ENCODE data around the gene MBD3. TPM values are rescaled to one million over a fixed set of nuclear protein-coding genes. Genes with fewer than 3 reads are reported as not detected.

MBD3 gene
- total RNA-seq, 4 donors from 2014 or later = 53.2 to 87.9 (median 69.0) TPM

- 92% methylated on average over 7 of the region's 23 CpGs for WGBS
- peaks cover 70% of the 10 kb centered on the region for H3K36me3 ChIP-seq
- TF ChIP-seq, protein P1, sequence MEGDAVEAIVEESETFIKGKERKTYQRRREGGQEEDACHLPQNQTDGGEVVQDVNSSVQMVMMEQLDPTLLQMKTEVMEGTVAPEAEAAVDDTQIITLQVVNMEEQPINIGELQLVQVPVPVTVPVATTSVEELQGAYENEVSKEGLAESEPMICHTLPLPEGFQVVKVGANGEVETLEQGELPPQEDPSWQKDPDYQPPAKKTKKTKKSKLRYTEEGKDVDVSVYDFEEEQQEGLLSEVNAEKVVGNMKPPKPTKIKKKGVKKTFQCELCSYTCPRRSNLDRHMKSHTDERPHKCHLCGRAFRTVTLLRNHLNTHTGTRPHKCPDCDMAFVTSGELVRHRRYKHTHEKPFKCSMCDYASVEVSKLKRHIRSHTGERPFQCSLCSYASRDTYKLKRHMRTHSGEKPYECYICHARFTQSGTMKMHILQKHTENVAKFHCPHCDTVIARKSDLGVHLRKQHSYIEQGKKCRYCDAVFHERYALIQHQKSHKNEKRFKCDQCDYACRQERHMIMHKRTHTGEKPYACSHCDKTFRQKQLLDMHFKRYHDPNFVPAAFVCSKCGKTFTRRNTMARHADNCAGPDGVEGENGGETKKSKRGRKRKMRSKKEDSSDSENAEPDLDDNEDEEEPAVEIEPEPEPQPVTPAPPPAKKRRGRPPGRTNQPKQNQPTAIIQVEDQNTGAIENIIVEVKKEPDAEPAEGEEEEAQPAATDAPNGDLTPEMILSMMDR (IDR thresholded peaks at IDR 0.05) = no peak
- no peak overlapping the region for H3K4me3 ChIP-seq
- no peak overlapping the region for H3K27ac ChIP-seq
- DNase-seq (ENCODE audit: low spot score in 2 of 2) = no peak
- no peaks in the 10 kb centered on the region for H3K4me1 ChIP-seq
- H3K9me3 ChIP-seq = no peaks in the 10 kb centered on the region
- no peaks in the 10 kb centered on the region for H3K27me3 ChIP-seq
These were observed 29.3 kb upstream of the MBD3 start for GRCh38 chr19:1622007-1622406.

GRCh38 chr19:1621574-1621973 is 28.9 kb upstream of the MBD3 start:
- Histone ChIP-seq H3K4me1 (no peaks in the 10 kb centered on the region), H3K27me3 (no peaks in the 10 kb centered on the region), H3K9me3 (no peaks in the 10 kb centered on the region), H3K36me3 (peaks cover 68% of the 10 kb centered on the region), H3K4me3 (no peak overlapping the region), H3K27ac (no peak overlapping the region)
- TF ChIP-seq, protein P1 (IDR thresholded peaks at IDR 0.05) = no peak
- TF ChIP-seq POLR2A (IDR thresholded peaks at IDR 0.05) = no peak
- no peak for TF ChIP-seq EP300 (IDR thresholded peaks at IDR 0.05)
- TF ChIP-seq POLR2AphosphoS5 (IDR thresholded peaks at IDR 0.05) = no peak
- DNase-seq (ENCODE audit: low spot score in 2 of 2) = no peak
- WGBS = 94% methylated on average over 22 of the region's 23 CpGs

DNA sequence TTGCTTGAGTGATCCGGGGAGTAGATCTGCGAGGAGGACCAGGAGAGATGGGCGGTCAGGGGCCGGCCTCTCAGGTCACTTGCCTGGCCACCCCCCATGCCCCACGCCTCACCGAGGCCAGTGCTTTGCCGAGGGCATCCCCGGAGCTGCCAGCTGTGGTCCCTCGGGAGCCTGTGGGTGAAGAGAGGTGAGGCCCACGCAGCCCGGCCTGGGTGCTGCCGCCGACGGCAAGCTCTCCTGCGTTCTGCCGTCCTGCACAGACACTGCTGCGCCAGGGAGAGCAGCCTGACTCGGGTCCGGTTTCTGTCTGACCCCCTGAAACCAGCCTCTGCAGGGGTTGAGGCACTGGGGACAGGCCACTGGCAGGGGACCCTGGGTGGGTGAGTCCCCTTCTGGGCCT is 28.4 kb upstream of the MBD3 start:
- H3K27me3 ChIP-seq = no peaks in the 10 kb centered on the region
- H3K27ac ChIP-seq = no peak overlapping the region
- 91% methylated on average over 6 of the region's 19 CpGs for WGBS
- H3K4me1 ChIP-seq = no peaks in the 10 kb centered on the region
- no peaks in the 10 kb centered on the region for H3K9me3 ChIP-seq
- no peak for DNase-seq (ENCODE audit: low spot score in 2 of 2)
- TF ChIP-seq POLR2A (IDR thresholded peaks at IDR 0.05) (no peak), EP300 (IDR thresholded peaks at IDR 0.05) (no peak), POLR2AphosphoS5 (IDR thresholded peaks at IDR 0.05) (no peak)
- TF ChIP-seq, protein P1 (IDR thresholded peaks at IDR 0.05) = no peak
- H3K4me3 ChIP-seq = no peak overlapping the region
- peaks cover 65% of the 10 kb centered on the region for H3K36me3 ChIP-seq

DNA sequence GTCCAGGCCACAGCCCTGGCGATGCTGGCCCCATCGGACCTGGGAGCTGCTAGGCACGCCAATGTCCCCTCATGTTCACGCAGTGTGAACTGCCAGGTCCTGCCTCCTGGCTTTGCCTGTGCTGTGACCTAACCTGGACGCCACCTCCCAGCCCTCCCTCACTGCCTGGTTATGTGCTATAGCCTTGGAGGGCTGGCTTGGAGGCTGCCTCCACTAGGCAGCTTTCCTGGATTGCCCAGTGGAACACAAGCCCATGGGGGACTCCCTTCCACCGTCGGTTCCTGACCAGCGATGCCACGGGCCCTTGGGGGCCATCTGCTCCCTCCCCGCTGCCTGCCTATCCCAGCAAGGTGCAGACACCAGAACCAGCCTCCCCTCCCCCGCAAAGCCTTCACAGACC is 27.8 kb upstream of the MBD3 start:
- no peaks in the 10 kb centered on the region for H3K9me3 ChIP-seq
- no peaks in the 10 kb centered on the region for H3K27me3 ChIP-seq
- no peak for DNase-seq (ENCODE audit: low spot score in 2 of 2)
- peaks cover 69% of the 10 kb centered on the region for H3K36me3 ChIP-seq
- no peak for TF ChIP-seq POLR2AphosphoS5 (IDR thresholded peaks at IDR 0.05)
- no peak overlapping the region for H3K4me3 ChIP-seq
- 86% methylated on average over 5 of the region's 11 CpGs for WGBS
- no peak overlapping the region for H3K27ac ChIP-seq
- H3K4me1 ChIP-seq = no peaks in the 10 kb centered on the region

- H3K4me1 ChIP-seq = no peaks in the 10 kb centered on the region
- DNase-seq (ENCODE audit: low spot score in 2 of 2) = no peak
- no peaks in the 10 kb centered on the region for H3K27me3 ChIP-seq
- no peak for TF ChIP-seq POLR2AphosphoS5 (IDR thresholded peaks at IDR 0.05)
- no peak for TF ChIP-seq EP300 (IDR thresholded peaks at IDR 0.05)
- TF ChIP-seq POLR2A (IDR thresholded peaks at IDR 0.05) = no peak
- TF ChIP-seq, protein P1 (IDR thresholded peaks at IDR 0.05) = no peak
- H3K4me3 ChIP-seq = no peak overlapping the region
- no peak overlapping the region for H3K27ac ChIP-seq
- H3K36me3 ChIP-seq = peaks cover 69% of the 10 kb centered on the region
- WGBS = 84% methylated on average over 18 of the region's 18 CpGs
- H3K9me3 ChIP-seq = no peaks in the 10 kb centered on the region
These were observed 27.0 kb upstream of the MBD3 start for GRCh38 chr19:1619703-1620102.

- no peaks in the 10 kb centered on the region for H3K4me1 ChIP-seq
- no peaks in the 10 kb centered on the region for H3K27me3 ChIP-seq
- H3K27ac ChIP-seq = no peak overlapping the region
- peaks cover 72% of the 10 kb centered on the region for H3K36me3 ChIP-seq
- WGBS = 86% methylated on average over 7 of the region's 26 CpGs
- H3K9me3 ChIP-seq = no peaks in the 10 kb centered on the region
- TF ChIP-seq POLR2A (IDR thresholded peaks at IDR 0.05) = no peak
- TF ChIP-seq POLR2AphosphoS5 (IDR thresholded peaks at IDR 0.05) = no peak
- H3K4me3 ChIP-seq = no peak overlapping the region
- DNase-seq (ENCODE audit: low spot score in 2 of 2) = no peak
These were observed 26.4 kb upstream of the MBD3 start for GRCh38 chr19:1619094-1619439.
